HEK293 (cell line): Measurements from ENCODE around the gene MTG1.
"Not testable (repeated sequence)": the region's sequence is repeated elsewhere in the genome, so short reads cannot be mapped to it uniquely, and the experiment has no call there.

ENCODE experiments used
- CTCF ChIA-PET: fragments of 350-600 bp; formaldehyde crosslinking; extraction: SDS; loops from one replicate; lab custom pipeline; 2021; ENCODE audit warnings: antibody characterized with exemption; lab: Yijun Ruan, JAX
- POLR2A ChIA-PET: fragments of 300-600 bp; formaldehyde crosslinking; extraction: SDS; loops from one replicate; lab custom pipeline; 2020; ENCODE audit warnings: antibody characterized with exemption, inconsistent platforms; lab: Yijun Ruan, JAX
- H3K27ac ChIP-seq: fragments of 200-500 bp; sonication (Bioruptor generic); 2 replicates; pipeline ENCODE4 v1.5.1; 2014; ENCODE audit warnings: low read depth, low read length, control low read depth, inconsistent platforms; ENCODE audit errors: extremely low read depth
- H3K36me3 ChIP-seq, 2 experiments: fragments of 200-500 bp in 1 of 2; sonication (Bioruptor generic) in 1 of 2; 1 replicate in 1 of 2; 2 replicates in 1 of 2; pipeline ENCODE4 v1.5.1; 2014 to 2017; ENCODE audit warnings: inconsistent platforms in 2 of 2, low read length in 2 of 2; ENCODE audit not compliant: control insufficient read depth in 2 of 2, insufficient read depth in 1 of 2
- H3K4me1 ChIP-seq: fragments of 200-500 bp; sonication (Bioruptor generic); 2 replicates; pipeline ENCODE4 v1.5.1; 2014; ENCODE audit warnings: mild to moderate bottlenecking, low read length, inconsistent platforms; ENCODE audit not compliant: control insufficient read depth, insufficient read depth
- H3K4me3 ChIP-seq: 2 replicates; pipeline ENCODE4 v1.5.1; 2011; ENCODE audit warnings: low read depth, mild to moderate bottlenecking, control low read depth, low read length, moderate library complexity
- H3K9me3 ChIP-seq: fragments of 200-500 bp; sonication (Bioruptor generic); 2 replicates; pipeline ENCODE4 v1.5.1; 2014; ENCODE audit warnings: low read depth, low read length, inconsistent platforms; ENCODE audit not compliant: control insufficient read depth, insufficient read depth
- KLF1 ChIP-seq: fragments of 450-650 bp; formaldehyde crosslinking; IDR thresholded peaks from 2 replicates; pipeline ENCODE4 v1.5.1; 2016; ENCODE audit warnings: missing biosample characterization, missing genetic modification characterization
- WT1 ChIP-seq: fragments of 450-650 bp; formaldehyde crosslinking; IDR thresholded peaks from 2 replicates; pipeline ENCODE4 v1.5.1; 2016; ENCODE audit warnings: missing biosample characterization, missing genetic modification characterization
- ZBTB8A ChIP-seq: fragments of 450-650 bp; formaldehyde crosslinking; IDR thresholded peaks from 2 replicates; pipeline ENCODE4 v1.5.1; 2016; ENCODE audit warnings: missing biosample characterization, missing genetic modification characterization
- ZNF10 ChIP-seq: fragments of 450-650 bp; formaldehyde crosslinking; IDR thresholded peaks from 2 replicates; pipeline ENCODE4 v1.5.1; 2017; ENCODE audit warnings: missing biosample characterization, missing genetic modification characterization
- ZNF121 ChIP-seq: fragments of 450-650 bp; formaldehyde crosslinking; IDR thresholded peaks from 2 replicates; pipeline ENCODE4 v1.5.1; 2016; ENCODE audit warnings: missing biosample characterization, missing genetic modification characterization
- ZNF19 ChIP-seq: fragments of 450-650 bp; formaldehyde crosslinking; IDR thresholded peaks from 2 replicates; pipeline ENCODE4; 2016; ENCODE audit warnings: missing biosample characterization, missing genetic modification characterization, low read depth
- ZNF202 ChIP-seq: fragments of 450-650 bp; formaldehyde crosslinking; IDR thresholded peaks from 2 replicates; pipeline ENCODE4 v1.5.1; 2016; ENCODE audit warnings: missing biosample characterization, missing genetic modification characterization, borderline replicate concordance
- ZNF223 ChIP-seq: fragments of 450-650 bp; formaldehyde crosslinking; IDR thresholded peaks from 2 replicates; pipeline ENCODE4 v1.5.1; 2016; ENCODE audit warnings: missing biosample characterization, missing genetic modification characterization
- ZNF24 ChIP-seq: fragments of 450-650 bp; formaldehyde crosslinking; IDR thresholded peaks from 2 replicates; pipeline ENCODE4 v1.5.1; 2016; ENCODE audit warnings: missing biosample characterization, missing genetic modification characterization
- ZNF335 ChIP-seq: fragments of 450-650 bp; formaldehyde crosslinking; conservative IDR thresholded peaks from 2 replicates; pipeline ENCODE4 v1.5.1; 2016; ENCODE audit warnings: missing biosample characterization, missing genetic modification characterization
- ZNF548 ChIP-seq: fragments of 450-650 bp; formaldehyde crosslinking; IDR thresholded peaks from 2 replicates; pipeline ENCODE4 v1.5.1; 2016; ENCODE audit warnings: missing biosample characterization, missing genetic modification characterization
- ZNF549 ChIP-seq: fragments of 450-650 bp; IDR thresholded peaks from 2 replicates; pipeline ENCODE4 v1.5.1; 2018; ENCODE audit warnings: missing biosample characterization, missing genetic modification characterization, mild to moderate bottlenecking, inconsistent platforms, moderate library complexity
- ZNF747 ChIP-seq: fragments of 450-650 bp; formaldehyde crosslinking; IDR thresholded peaks from 2 replicates; pipeline ENCODE4 v1.5.1; 2016; ENCODE audit warnings: missing biosample characterization, missing genetic modification characterization
- ZNF843 ChIP-seq: fragments of 450-650 bp; formaldehyde crosslinking; IDR thresholded peaks from 2 replicates; pipeline ENCODE4 v1.5.1; 2016; ENCODE audit warnings: missing biosample characterization, missing genetic modification characterization
- TF ChIP-seq, protein P1 (sequence below): fragments of 450-650 bp; formaldehyde crosslinking; IDR thresholded peaks from 2 replicates; pipeline ENCODE4 v1.5.1; 2017; ENCODE audit warnings: missing biosample characterization, mild to moderate bottlenecking, missing genetic modification characterization, moderate library complexity
- TF ChIP-seq, protein P2 (sequence below): fragments of 450-650 bp; formaldehyde crosslinking; IDR thresholded peaks from 2 replicates; pipeline ENCODE4 v1.5.1; 2016; ENCODE audit warnings: missing biosample characterization, missing genetic modification characterization, borderline replicate concordance

Gene MTG1

DNA sequence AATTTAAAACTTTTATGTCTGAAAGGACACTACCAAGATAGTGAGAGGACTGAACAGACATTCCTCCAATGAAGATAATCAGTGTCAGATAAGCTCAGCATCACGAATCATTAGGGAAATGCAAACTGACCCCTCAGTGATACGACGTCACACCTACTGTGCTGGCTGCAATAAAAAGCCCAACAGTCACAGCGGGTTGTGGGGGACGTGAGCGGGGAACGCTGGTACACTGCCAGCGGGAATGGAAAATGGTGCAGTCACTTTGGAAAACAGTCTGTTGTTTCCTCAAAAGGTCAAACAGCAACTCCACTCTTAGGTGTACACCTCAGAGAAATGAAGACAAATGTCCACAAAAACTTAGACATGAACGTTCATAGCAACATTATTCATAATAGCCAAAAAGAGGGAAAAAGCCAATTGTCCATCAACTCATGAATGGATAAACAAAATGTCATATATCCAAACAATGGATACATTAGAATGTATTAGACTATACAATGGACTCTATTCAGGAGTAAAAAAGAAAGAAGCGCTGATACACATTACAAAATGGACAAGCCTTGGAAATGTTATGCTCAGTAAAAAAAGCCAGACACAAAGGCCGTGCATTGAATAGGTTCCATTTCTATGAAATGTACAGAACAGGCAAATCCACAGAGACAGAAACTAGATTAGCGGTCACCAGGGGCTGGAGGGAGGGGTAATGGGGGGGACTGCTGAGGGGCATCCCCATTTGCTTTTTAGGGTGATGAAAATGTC is 18.4 kb upstream of the MTG1 start (continued):
- TF ChIP-seq, protein P1, sequence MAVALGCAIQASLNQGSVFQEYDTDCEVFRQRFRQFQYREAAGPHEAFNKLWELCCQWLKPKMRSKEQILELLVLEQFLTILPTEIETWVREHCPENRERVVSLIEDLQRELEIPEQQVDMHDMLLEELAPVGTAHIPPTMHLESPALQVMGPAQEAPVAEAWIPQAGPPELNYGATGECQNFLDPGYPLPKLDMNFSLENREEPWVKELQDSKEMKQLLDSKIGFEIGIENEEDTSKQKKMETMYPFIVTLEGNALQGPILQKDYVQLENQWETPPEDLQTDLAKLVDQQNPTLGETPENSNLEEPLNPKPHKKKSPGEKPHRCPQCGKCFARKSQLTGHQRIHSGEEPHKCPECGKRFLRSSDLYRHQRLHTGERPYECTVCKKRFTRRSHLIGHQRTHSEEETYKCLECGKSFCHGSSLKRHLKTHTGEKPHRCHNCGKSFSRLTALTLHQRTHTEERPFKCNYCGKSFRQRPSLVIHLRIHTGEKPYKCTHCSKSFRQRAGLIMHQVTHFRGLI (tag by site-specific recombination) = peak; percentile 98
- TF ChIP-seq WT1 (tag by site-specific recombination) (0 out of 2 replicates have a peak, but pooled peaks have one; percentile 19), ZNF335 (tag by site-specific recombination) (peak; percentile 75), ZNF24 (tag by site-specific recombination) (peak; percentile 73), ZBTB8A (tag by site-specific recombination) (peak; percentile 88), ZNF843 (tag by site-specific recombination) (peak; percentile 69), ZNF10 (tag by site-specific recombination) (0 out of 2 replicates have a peak, but pooled peaks have one; percentile 21)
- TF ChIP-seq, protein P2, sequence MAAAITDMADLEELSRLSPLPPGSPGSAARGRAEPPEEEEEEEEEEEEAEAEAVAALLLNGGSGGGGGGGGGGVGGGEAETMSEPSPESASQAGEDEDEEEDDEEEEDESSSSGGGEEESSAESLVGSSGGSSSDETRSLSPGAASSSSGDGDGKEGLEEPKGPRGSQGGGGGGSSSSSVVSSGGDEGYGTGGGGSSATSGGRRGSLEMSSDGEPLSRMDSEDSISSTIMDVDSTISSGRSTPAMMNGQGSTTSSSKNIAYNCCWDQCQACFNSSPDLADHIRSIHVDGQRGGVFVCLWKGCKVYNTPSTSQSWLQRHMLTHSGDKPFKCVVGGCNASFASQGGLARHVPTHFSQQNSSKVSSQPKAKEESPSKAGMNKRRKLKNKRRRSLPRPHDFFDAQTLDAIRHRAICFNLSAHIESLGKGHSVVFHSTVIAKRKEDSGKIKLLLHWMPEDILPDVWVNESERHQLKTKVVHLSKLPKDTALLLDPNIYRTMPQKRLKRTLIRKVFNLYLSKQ = no peak

DNA sequence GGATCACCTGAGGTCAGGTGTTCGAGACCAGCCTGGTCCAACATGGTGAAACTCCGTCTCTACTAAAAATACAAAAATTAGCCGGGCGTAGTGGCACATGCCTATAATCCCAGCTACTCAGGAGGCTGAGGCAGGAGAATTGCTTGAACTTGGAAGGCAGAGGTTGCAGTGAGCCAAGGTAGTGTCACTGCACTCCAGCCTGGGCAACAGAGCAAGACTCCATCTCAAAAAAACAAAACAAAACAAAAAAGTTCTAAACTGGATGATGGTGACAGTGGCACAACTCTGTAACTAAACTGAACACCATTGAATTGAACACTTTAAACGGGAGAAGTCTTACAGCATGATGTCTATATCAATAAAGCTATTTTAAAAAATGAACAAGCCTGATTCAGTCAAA is 17.8 kb upstream of the MTG1 start:
- TF ChIP-seq ZNF121 (tag by site-specific recombination) = peak; percentile 96
- H3K36me3 ChIP-seq, H3K4me3 ChIP-seq, H3K9me3 ChIP-seq, H3K4me1 ChIP-seq, H3K27ac ChIP-seq, POLR2A ChIA-PET: not testable (repeated sequence)
- CTCF ChIA-PET = interaction anchor here (0.7 to 0.8 kb wide), 3 partner anchors 9 to 47 kb away, joined by 3 to 6 read pairs (median 4); no protein-coding TSS in a partner anchor

DNA sequence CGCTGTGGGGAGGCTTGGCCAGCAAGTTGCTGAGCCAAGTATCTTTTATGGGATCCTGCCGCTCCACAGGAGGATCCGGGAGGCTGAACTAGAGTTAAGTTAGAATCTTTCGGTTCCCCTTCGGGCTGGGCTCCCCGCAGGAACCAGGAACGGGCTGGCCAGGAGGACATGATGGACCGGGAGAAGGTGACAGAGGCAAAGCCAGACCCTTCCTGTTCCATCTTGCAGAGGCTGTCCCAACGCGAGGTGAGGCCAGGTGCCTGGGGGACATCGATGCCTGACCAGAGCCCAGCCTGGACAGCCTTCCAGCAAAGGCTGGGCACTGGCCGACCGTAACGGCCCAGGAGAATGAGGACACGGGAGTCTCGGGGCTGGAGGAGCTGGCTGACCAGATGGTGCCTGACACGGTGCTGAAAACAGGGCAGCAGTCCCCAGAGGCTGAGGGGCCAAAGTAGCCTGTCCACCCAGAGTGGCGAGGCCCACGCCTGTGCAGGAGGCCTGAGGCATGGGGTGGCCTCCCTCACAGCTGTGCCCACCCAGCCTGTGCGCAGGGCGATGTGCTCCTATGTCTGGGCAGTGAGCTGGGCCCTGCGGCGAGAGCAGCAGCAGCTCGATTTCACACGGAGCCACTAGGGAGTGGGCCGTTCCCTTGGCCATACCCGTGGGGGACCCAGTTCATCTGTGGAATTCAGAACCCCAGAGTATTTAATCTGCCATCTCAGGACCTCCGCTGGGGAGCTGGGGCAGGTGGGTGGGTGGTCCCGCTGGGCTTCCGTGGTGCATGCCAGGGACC is 16.7 kb upstream of the MTG1 start:
- ChIA-PET POLR2A (interaction anchor here (1.4 kb wide), 1 partner anchor 11 kb away, joined by 3 read pairs; no protein-coding TSS in a partner anchor), CTCF (interaction anchor here (0.7 to 1.3 kb wide), 4 partner anchors 10 to 48 kb away, joined by 3 to 6 read pairs (median 5); no protein-coding TSS in a partner anchor)
- H3K9me3 ChIP-seq = no peaks in the 10 kb centered on the region
- no peak overlapping the region for H3K27ac ChIP-seq
- peaks cover 9% of the 10 kb centered on the region for H3K4me1 ChIP-seq
- H3K36me3 ChIP-seq = no peaks in the 10 kb centered on the region
- no peak overlapping the region for H3K4me3 ChIP-seq
- TF ChIP-seq ZNF19 (tag by site-specific recombination) (no peak), ZNF747 (tag by site-specific recombination) (no peak), ZNF548 (tag by site-specific recombination) (no peak)
- TF ChIP-seq, all 188 proteins: peak for 0

DNA sequence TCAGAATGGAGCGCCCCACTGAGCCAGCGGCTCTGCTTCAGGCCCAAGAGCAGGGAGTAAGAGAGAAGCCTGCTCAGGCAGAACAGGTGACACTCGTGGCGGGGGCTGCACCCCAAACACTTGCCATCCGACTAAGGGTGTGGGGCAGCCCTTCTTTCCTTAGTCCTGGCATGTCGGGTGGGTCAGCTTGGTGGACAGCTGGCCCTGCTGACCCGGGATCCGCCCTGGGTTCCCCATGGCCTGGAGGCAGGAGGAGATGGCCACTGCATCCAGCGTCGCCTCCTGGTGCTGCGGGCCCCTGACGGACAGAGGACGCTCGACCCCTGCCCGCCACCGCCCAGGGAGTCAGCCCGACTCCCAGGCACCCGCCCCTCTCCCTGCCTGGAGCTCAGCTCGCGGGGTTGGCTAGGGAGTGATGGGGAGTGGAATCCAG is 16.1 kb upstream of the MTG1 start:
- TF ChIP-seq ZNF202 = no peak
- no peak for TF ChIP-seq ZNF223
- TF ChIP-seq KLF1 = 0 out of 2 replicates have a peak, but pooled peaks have one; percentile 41
- no peak for TF ChIP-seq ZNF549 (tag by site-specific recombination)
- Histone ChIP-seq H3K27ac (no peak overlapping the region; the same call in 1 of the 2 replicates), H3K4me1 (peaks cover 9% of the 10 kb centered on the region), H3K4me3 (peak overlapping the region; percentile 50), H3K36me3 (no peaks in the 10 kb centered on the region), H3K9me3 (no peaks in the 10 kb centered on the region)
- CTCF ChIA-PET = interaction anchor here (1.3 kb wide), 1 partner anchor 48 kb away, joined by 6 read pairs; no protein-coding TSS in a partner anchor
- POLR2A ChIA-PET = interaction anchor here (1.0 to 1.4 kb wide), 3 partner anchors 9 to 16 kb away, joined by 3 to 5 read pairs (median 3); no protein-coding TSS in a partner anchor
